ENCODE measurements around the gene RHOG.

The RHOG gene

DNA sequence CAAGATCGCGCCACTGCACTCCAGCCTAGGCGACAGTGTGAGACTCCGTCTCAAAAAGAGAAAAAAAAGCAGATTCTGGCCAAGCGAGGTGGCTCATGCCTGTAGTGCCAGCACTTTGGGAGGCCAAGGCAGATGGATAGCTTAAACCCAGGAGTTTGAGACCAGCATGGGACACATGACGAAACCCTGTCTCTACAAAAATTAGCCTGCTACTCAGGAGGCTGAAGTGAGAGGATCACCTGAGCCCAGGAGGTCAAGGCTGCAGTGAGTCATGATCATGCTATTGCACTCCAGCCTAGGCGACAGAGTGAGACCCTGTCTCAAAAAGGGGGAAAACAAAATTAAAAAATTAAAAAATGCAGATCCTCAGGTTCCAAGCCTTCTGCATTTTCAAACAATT lies 18.4 kb downstream of the RHOG start:
- TF ChIP-seq, protein P1, sequence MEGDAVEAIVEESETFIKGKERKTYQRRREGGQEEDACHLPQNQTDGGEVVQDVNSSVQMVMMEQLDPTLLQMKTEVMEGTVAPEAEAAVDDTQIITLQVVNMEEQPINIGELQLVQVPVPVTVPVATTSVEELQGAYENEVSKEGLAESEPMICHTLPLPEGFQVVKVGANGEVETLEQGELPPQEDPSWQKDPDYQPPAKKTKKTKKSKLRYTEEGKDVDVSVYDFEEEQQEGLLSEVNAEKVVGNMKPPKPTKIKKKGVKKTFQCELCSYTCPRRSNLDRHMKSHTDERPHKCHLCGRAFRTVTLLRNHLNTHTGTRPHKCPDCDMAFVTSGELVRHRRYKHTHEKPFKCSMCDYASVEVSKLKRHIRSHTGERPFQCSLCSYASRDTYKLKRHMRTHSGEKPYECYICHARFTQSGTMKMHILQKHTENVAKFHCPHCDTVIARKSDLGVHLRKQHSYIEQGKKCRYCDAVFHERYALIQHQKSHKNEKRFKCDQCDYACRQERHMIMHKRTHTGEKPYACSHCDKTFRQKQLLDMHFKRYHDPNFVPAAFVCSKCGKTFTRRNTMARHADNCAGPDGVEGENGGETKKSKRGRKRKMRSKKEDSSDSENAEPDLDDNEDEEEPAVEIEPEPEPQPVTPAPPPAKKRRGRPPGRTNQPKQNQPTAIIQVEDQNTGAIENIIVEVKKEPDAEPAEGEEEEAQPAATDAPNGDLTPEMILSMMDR (IDR thresholded peaks at IDR 0.05) = no peak

DNA sequence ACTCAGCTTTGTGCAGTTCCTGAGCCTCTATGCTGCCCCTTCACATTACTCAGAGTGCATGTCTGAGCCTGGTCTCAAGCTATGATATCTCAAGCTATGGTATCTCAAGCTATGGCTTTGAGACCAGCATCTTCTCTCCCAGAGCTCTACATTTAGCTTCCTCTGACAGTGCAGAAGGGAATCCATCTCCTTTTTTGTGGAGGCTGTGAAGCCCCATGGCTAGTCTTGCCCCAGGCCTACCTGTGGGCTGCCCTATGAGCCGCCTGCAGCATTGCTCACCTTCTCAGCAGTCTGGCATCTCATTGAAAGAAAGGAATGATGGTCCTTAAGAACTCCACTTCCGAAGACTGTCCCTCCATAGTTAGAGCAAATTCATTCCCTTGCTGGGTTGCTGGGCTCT lies 19.8 kb downstream of the RHOG start:
- TF ChIP-seq, protein P1 (IDR thresholded peaks at IDR 0.05) = no peak

DNA sequence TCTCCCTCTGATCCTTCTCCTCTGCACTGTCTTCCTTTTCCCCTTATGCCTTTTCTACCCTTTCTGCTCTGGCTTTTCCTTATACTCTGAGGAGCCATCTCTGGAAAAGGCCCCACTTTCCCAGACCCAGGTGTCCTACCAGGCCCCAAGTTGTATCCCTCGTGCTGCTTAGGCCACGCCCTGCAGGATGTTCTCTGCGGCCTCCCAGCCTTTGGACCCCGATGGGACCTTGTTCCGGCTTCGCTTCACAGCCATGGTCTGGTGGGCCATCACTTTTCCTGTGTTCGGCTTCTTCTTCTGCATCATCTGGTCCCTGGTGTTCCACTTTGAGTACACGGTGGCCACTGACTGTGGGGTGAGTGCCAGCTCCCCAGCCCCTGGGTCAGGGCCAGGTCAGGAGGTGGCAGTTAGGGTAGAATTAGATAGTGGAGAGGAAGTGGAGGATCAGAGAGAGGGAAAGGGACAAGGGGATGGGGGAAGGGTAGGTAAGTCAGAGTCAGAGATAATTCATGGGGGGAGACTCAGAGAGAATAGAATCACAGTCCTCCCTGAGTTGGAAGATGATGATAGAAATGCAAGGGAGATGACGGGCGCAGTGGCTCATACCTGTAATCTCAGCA lies 23.5 kb downstream of the RHOG start:
- TF ChIP-seq, protein P1 (IDR thresholded peaks at IDR 0.05) = no peak

DNA sequence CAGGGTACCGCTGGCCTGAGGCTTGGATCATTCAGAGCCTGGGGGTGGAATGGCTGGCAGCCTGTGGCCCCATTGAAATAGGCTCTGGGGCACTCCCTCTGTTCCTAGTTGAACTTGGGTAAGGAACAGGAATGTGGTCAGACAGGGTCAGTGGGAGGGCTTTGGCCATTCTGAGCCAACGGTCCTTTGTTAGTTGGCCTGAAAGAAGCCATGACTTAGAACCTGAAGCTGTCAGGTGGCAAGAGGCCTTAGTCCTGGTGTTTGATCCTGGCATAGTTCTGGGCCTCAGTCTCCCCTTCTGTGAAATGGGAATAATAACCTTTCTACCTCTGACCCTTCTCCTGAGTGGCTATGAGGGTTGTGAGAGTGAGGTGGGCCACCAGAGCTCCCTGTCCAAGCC lies 24.1 kb downstream of the RHOG start:
- TF ChIP-seq, protein P1 (IDR thresholded peaks at IDR 0.05) = no peak

DNA sequence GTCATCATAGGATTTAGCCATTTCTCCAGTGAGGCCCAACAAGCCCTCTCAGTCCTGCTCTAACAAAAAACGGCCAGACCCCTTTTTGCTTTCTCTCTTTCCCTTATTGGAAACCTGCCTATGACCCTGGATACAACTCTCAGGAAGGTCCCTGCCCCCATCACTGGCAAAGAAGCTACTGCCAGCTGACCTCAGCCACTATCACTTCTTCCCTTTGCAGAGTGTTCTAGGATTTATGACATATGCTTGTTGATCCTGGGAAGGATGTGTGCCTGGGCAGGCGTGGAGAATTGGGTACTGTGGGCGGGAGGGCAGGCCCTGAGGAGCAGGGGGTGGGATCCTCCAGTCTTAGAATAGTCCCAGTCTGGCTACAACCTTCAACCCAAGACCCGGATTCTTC lies 24.9 kb downstream of the RHOG start:
- TF ChIP-seq, protein P1 (IDR thresholded peaks at IDR 0.05) = no peak

DNA sequence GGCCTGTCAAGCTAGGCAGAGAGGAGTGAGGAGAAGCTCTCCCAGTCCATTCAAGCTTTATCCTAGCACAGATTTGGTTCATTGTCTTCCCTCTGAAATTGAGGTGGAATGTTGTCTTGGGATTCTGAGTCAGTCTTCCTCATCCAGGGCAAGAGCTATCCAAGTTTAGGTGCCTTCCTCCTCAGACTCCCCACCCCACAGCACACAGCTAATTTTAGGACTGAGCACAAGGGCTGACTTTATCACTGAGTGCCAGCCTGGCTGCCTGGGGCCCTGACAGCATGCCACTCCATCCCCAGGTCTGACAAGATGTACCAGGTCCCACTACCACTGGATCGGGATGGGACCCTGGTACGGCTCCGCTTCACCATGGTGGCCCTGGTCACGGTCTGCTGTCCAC lies 29.8 kb downstream of the RHOG start:
- TF ChIP-seq, protein P1 (IDR thresholded peaks at IDR 0.05) = no peak

DNA sequence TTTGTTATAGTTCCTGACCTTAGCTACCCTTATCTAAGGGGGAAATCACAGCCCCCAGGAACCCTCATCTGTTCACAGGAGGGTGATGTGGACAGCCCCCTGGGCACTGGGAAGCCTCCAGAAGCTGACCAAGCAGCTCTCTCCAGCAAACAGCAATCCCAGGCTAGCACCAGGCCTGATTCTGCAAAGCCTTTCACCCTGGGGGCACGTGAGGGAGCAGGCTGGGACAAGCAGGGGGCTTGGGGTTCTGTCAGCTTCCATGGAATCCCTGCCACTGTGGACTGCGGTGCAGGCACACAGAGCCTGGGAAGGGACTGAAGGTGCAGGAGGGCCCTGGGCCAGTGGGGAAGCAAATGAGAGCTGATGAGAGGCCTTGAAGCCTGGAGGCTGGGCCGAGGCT lies 30.3 kb downstream of the RHOG start:
- TF ChIP-seq, protein P1 (IDR thresholded peaks at IDR 0.05) = no peak

DNA sequence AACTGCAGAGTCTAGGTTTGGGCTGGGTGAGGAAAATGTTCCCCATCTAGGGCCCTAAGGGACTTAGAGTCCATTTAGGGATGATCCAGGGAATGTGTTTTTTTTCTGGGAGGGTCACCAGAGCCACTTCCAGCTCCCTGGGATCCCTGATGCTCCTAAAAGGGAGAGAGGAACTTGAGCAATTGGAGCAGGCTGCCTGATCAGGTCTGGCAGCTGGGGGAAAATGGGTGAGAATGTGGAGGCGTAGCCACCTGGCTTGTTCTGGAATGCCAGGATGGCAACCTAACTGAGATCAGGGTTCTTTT lies 31.2 kb downstream of the RHOG start:
- TF ChIP-seq, protein P1 (IDR thresholded peaks at IDR 0.05) = no peak

All from LNCAP (cell line).